ENCODE data around the gene ZCCHC7.
"Not testable (repeated sequence)": the region's sequence is repeated elsewhere in the genome, so short reads cannot be mapped to it uniquely, and the experiment has no call there.

ZCCHC7 gene

GRCh38 chr9:37259951-37260350, 139.6 kb downstream of the ZCCHC7 start:
- no peak for DNase-seq

DNA sequence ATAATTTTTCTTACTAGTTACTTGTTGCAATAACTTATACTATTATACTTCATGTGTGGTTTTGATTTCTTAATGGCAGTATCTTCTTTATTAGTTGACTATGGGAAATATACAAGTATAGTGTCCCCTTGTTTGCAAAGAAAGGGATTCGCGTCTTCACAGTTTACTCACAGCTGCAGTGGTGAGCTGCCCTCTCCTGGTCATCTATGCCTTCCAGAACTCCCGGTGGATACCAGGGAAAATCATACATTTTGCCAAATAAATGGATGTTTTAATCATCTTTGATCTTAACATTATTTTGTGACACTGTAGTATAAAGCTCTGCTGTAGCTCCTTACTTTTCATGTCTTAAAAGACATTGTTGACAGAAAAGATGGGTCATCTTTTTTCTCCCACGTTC, 142.0 kb downstream of the ZCCHC7 start:
- no peak for DNase-seq

- no peak for DNase-seq
Measured at GRCh38 chr9:37264539-37264938, 144.2 kb downstream of the ZCCHC7 start.

DNA sequence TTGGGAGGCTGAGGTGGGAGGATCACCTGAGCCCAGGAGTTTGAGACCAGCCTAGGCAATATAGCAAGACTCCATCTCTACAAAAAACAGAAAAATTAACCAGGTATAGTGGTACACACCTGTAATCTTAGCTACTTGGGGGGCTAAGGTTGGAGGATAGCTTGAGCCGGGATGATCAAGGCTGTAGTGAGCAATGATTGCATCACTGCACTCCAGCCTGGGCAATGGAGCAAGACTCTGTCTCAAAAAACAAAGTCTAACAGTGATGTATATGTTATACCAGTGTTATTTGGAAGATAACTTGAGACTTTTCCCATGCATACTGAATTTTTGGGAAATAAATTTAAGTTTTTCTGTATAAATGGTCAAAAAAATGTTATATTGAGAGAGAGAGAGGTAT, 146.3 kb downstream of the ZCCHC7 start:
- DNase-seq, result no peak

- no peak for DNase-seq
Measured at GRCh38 chr9:37269221-37269620, 148.8 kb downstream of the ZCCHC7 start.

- no peak for DNase-seq
Measured at GRCh38 chr9:37271679-37272078, 151.3 kb downstream of the ZCCHC7 start.

DNA sequence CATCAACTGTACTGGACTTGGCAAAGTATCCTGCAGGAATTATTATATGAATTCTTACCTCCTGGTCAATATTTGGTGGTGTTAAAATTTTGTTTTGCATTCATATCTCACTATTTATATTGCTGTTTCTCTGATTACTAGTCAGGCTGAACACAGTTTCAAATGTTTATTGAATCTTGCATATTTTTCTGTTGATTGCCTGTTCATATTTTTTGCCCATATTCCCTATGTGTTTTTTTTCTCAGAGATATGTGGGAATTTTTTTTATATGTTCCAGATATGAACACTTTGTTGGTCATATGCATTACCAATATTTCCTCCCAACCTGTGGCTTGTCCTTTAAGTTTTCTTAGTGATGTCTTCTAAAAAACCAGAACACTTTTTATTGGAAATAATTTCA, 153.2 kb downstream of the ZCCHC7 start:
- no peak for DNase-seq

- no peak for DNase-seq
Measured at GRCh38 chr9:37281541-37281940, 161.2 kb downstream of the ZCCHC7 start.

DNA sequence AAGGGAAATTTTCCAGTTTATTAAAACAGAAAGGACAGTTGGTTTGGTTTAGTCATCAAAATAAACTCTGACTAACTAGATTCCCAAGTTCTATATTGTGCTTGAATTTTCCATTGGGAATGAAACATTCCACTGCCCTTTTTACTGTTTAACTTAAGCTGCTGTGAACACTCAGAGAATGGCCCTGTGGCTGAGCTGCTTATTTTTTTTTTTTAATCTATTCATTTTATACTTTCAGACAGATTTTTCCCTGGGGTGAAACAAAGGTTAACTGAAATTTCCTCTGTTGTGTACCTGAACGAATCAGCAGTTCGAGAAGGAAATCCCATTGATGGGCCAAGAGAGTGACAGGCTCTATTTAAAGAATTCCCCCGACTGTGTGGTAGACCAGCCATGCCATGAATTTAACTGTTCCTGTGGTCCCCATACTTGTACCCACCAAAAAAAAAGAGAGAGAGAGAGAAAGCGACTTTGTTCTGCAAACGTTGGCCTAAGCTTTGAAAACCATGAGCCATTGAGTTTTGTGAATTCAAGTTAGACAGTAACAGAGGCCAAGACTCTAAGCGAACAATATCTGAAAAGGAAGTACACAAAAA, 163.5 kb downstream of the ZCCHC7 start:
- DNase-seq, result no peak

DNA sequence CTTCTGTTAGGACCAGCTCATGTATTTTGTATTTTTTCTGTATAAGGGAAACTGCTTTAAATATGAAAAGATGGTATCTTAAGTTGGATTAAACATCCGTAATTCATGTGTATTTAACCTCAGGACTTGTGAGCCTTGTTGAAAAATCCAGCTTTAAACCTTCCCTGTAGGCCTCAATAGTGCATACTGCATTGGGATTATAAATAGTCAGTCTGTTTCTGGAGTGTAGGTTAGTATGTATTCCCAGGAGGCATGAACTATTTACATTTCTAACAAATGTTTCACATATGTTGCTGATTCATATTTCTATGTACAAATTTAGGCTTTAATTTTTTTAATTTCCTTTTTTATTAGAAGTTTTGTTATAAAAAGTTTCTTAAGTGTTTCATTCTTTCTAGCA, 164.3 kb downstream of the ZCCHC7 start:
- no peak for DNase-seq

DNA sequence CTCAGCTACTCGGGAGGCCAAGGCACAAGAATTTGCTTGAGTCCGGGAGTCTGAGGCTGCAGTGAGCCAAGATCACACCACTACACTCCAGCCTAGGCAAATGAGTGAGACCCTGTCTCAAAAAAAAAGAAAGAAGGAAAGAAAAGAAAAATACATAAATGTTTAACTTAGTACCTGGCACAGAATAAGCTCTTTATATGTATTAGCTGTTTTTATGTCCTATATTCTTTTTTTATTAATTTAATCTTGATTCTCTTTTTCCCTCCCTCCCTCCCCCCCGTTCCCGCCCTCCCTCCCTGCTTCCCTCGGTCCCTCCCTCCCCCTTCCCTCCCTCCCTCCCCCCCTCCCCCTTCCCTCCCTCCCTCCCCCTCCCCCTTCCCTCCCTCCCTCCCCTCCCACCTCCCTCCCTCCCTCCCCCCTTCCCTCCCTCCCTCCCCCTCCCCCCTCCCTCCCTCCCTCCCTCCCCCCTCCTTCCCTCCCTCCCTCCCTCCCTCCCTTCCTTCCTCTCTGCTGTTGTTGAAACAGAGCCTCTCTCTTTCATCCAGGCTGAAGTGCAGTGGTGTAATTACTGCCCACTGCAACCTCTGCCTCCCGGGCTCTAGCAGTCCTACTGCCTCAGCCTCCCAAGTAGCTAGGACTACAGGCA, 166.3 kb downstream of the ZCCHC7 start:
- no peak for DNase-seq

GRCh38 chr9:37287317-37287716, 166.9 kb downstream of the ZCCHC7 start:
- DNase-seq, result no peak

DNA sequence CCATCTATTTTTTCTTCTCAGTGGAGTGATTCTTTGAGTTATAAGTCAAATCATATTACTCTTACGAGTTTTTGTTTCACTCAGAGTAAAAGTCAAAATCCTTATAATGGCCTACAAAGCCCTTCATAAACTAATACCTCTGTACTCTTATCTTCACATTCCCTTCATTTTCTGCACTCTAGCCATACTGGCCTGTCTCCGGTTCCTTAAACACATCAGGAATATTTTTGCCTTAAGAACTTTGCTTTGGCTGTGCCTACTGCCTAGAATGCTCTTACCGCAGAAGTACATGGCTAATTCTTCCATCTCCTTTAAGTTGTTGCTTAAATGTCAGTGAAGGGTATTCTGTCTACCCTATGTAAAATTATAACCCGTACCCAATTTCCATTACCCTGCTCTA, 169.3 kb downstream of the ZCCHC7 start:
- no peak for DNase-seq

GRCh38 chr9:37290366-37290939, 170.1 kb downstream of the ZCCHC7 start:
- DNase-seq, result no peak

GRCh38 chr9:37290940-37291485, 170.6 kb downstream of the ZCCHC7 start:
- no peak for DNase-seq

- DNase-seq, result not testable (repeated sequence)
Measured at GRCh38 chr9:37291612-37292238, 171.4 kb downstream of the ZCCHC7 start.

- peak; percentile 38 for DNase-seq
Measured at GRCh38 chr9:37292896-37293295, 172.5 kb downstream of the ZCCHC7 start.

DNA sequence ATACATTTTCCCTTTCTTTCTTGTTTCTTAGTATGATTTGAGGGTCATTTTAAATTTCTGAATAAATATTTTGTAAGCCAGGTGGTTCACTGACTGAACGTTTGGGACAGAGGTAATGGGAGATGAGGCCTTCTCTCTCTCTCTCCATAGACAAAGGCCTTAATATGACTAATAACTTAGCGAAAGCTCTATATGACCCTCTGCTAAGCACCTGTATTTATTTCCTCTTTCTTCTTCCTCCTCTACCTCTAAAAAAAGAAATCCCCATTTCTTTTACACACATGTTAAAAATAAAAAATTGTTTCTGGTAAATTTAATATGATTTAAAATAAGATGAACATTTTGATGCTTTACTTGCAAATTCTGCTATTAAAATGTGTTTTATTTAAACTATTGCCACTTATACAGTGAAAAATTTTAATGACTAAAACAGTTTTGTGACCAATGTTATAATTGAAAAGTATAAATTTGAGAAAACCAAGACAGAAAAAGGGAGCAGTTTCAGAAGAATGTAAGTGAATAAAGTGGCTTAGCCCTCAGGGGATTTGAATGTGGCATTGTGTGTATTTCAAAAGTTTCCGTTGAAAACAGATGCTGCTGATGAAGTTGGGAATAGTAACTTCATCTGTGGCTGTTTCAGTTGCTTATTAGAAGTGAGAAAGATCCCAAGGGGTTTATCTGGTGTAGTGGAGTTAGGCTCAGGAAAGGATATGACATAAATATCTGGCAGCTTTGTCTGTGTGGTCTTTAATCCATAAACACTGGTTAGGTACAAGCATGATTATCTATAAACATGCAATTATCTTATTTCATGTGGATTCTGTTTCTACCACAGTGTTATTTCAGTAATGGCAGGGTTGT, 173.5 kb downstream of the ZCCHC7 start:
- DNase-seq, result peak; percentile 49

- DNase-seq, result no peak
Measured at GRCh38 chr9:37295178-37295577, 174.8 kb downstream of the ZCCHC7 start.

DNA sequence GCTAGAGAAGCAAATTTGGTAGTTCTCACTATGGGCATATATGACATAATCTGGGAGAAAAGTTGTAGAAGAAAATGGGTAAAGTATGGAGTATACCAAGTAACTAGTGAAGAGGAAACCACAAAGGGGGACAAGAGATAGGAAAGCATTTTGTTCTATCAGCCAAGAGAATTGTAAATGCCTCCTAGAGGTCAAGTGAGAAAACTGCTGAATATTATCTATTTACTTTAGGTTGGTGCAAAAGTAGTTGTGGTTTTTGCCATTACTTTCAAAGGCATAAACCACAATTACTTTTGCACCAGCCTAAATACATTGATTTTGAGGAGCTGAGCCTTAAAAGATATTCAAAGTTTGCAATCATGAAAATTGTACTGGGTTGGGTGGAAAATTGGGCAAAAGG, 175.4 kb downstream of the ZCCHC7 start:
- DNase-seq, result no peak

DNA sequence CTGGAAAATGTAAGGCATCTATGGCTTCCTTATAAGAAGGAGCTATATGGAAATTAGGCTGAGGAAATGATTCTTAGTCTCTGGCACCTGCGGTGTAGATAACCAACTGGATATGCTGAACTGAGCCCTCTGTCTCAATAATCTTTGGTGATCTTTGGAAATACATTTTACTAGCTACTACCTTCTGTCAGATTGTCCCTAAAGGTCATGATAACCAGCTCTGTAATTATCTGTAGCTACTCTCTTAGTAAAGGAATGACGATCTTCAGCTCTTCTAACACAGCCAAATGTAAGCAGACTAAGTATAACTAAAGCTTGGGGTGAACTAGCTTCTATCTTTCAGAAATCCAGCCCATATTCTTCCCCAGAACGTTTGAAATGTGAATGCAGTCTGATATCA, 177.2 kb downstream of the ZCCHC7 start:
- DNase-seq, result no peak

DNA sequence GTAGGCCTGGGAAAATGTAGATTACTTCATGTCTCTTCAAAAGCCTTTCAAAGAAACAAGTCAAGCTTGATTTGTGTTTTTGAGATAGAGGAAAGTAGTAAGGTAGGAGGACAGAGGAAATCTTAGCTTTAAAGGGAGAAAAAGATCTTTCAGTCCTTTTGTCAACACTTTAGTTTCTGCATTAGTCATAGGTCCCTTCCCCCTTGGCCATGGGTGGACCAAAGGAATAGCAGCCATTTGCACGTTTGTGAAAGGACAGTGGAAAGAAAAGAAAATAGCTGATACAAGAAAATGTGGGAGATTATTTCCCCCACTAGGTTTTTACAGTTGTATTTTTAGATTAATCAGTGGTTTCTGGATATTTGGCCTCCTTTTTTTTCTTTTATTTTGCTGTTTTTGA, 180.2 kb downstream of the ZCCHC7 start:
- no peak for DNase-seq
